ENCODE data around the gene INPP4A. TPM values are rescaled to one million over a fixed set of nuclear protein-coding genes. Genes with fewer than 3 reads are reported as not detected.

Gene INPP4A
- total and polyA plus RNA-seq, 12 donors, result 3.8 to 31.2 (median 21.1) TPM

GRCh38 chr2:98540536-98540935, 95.9 kb downstream of the INPP4A start:
- WGBS, 2 donors, result 94 to 99% methylated on average over 3 of the region's 3 CpGs
- no peak for ATAC-seq
- TF ChIP-seq CTCF (IDR thresholded peaks at IDR 0.05), result no peak
- no peak overlapping the region for H3K27ac ChIP-seq
- intact Hi-C loops (cut with DNase I), result loop anchor here in 1 of 10 donors (10.0 kb wide), 1 partner anchor 126 kb away; no protein-coding TSS in a partner anchor
- H3K4me1 ChIP-seq, result peaks cover 0 to 4% (median 0%) of the 10 kb centered on the region in 9 donors
- H3K27me3 ChIP-seq, result no peaks in the 10 kb centered on the region
- H3K4me3 ChIP-seq, result no peak overlapping the region
- no peaks in the 10 kb centered on the region for H3K9me3 ChIP-seq
- H3K36me3 ChIP-seq, result peaks cover 0 to 99% (median 54%) of the 10 kb centered on the region in 9 donors
- no peak for DNase-seq

GRCh38 chr2:98541489-98541888, 96.8 kb downstream of the INPP4A start:
- DNase-seq (no peak), ATAC-seq (no peak)
- peaks cover 2 to 99% (median 56%) of the 10 kb centered on the region in 9 donors for H3K36me3 ChIP-seq
- peak overlapping the region in 1 of 10 donors; percentile 21 for H3K27ac ChIP-seq
- no peak for TF ChIP-seq CTCF (IDR thresholded peaks at IDR 0.05)
- H3K9me3 ChIP-seq, result no peaks in the 10 kb centered on the region
- H3K27me3 ChIP-seq, result no peaks in the 10 kb centered on the region
- intact Hi-C loops (cut with DNase I), result loop anchor here in 1 of 10 donors (10.0 kb wide), 1 partner anchor 127 kb away; no protein-coding TSS in a partner anchor
- H3K4me1 ChIP-seq, result peaks cover 0 to 4% (median 0%) of the 10 kb centered on the region in 9 donors
- no peak overlapping the region for H3K4me3 ChIP-seq

- H3K4me1 ChIP-seq, result peaks cover 0 to 4% (median 0%) of the 10 kb centered on the region in 9 donors
- DNase-seq, result no peak
- H3K27me3 ChIP-seq, result no peaks in the 10 kb centered on the region
- H3K27ac ChIP-seq, result peak overlapping the region in 1 of 10 donors; percentile 21
- peaks cover 5 to 99% (median 60%) of the 10 kb centered on the region in 9 donors for H3K36me3 ChIP-seq
- no peak for TF ChIP-seq CTCF (IDR thresholded peaks at IDR 0.05)
- ATAC-seq, result no peak
- intact Hi-C loops (cut with DNase I), result loop anchor here in 1 of 10 donors (10.0 kb wide), 1 partner anchor 127 kb away; no protein-coding TSS in a partner anchor
- 83 to 84% methylated on average over 9 of the region's 9 CpGs for WGBS, 2 donors
- no peaks in the 10 kb centered on the region for H3K9me3 ChIP-seq
- no peak overlapping the region for H3K4me3 ChIP-seq
Measured at GRCh38 chr2:98541906-98542305, 97.2 kb downstream of the INPP4A start.

- Histone ChIP-seq H3K4me1 (peaks cover 0 to 4% (median 0%) of the 10 kb centered on the region in 9 donors), H3K4me3 (no peak overlapping the region), H3K36me3 (peaks cover 5 to 99% (median 63%) of the 10 kb centered on the region in 9 donors), H3K9me3 (no peaks in the 10 kb centered on the region), H3K27me3 (no peaks in the 10 kb centered on the region), H3K27ac (no peak overlapping the region)
- no peak for DNase-seq
- 89 to 91% methylated on average over 11 of the region's 11 CpGs for WGBS, 2 donors
- no peak for TF ChIP-seq CTCF (IDR thresholded peaks at IDR 0.05)
- intact Hi-C loops (cut with DNase I), result loop anchor here in 1 of 10 donors (10.0 kb wide), 1 partner anchor 128 kb away; no protein-coding TSS in a partner anchor
- ATAC-seq, result no peak
Measured at GRCh38 chr2:98543214-98543613, 98.6 kb downstream of the INPP4A start.
